Adrenal gland (tissue), 5 donors: ENCODE measurements around the gene ARPC4.

Experiments
- CTCF ChIP-seq, 6 experiments: fragments of 450-650 bp in 4 of 6; fragments of 200-600 bp in 2 of 6; sonication (generic) in 1 of 6; IDR thresholded peaks; 1 replicate in 5 of 6; 2 replicates in 1 of 6; pipeline versions ENCODE4 v1.5.1 to v1.8.0; 2016 to 2021; ENCODE audit warnings: antibody characterized with exemption in 6 of 6, mild to moderate bottlenecking in 2 of 6, moderate library complexity in 1 of 6
- POLR2A ChIP-seq, 2 donors: fragments of 450-650 bp; IDR thresholded peaks; one replicate each; pipeline ENCODE4 v1.6.1; 2017; ENCODE audit warnings: antibody characterized with exemption in 2 of 2, mild to moderate bottlenecking in 2 of 2, moderate library complexity in 1 of 2
- donor health status: DM: no; HTN: no; CAD: no.

- TF ChIP-seq CTCF (IDR thresholded peaks at IDR 0.05) = no peak
- TF ChIP-seq POLR2A (IDR thresholded peaks at IDR 0.05) = no peak
Observed at GRCh38 chr3:9846231-9846630, 53.3 kb downstream of the ARPC4 start.
